ENCODE data around the gene PCBP4. TPM values are rescaled to one million over a fixed set of nuclear protein-coding genes. Genes with fewer than 3 reads are reported as not detected.

PCBP4 gene
- total RNA-seq, 1 experiment from 2014 or later, result 26.4 TPM

GRCh38 chr3:51998774-51999173 is 31.5 kb upstream of the PCBP4 start:
- peaks cover 24% of the 10 kb centered on the region for H3K36me3 Mint-ChIP-seq (ENCODE audit: insufficient read depth, unreplicated experiment)
- ChIA-PET CTCF (interaction anchor here (0.6 to 2.3 kb wide), 10 partner anchors 17 to 429 kb away, joined by 3 to 18 read pairs (median 4); partner anchors contain the start of gene RRP9), POLR2A (interaction anchor here (0.6 to 1.9 kb wide), 4 partner anchors 55 to 280 kb away, joined by 3 to 10 read pairs (median 6); partner anchors contain the start of genes PARP3, RRP9 and WDR82)
- no peaks in the 10 kb centered on the region for H3K27me3 Mint-ChIP-seq (ENCODE audit: insufficient read depth, unreplicated experiment)
- H3K27ac Mint-ChIP-seq (ENCODE audit: low read depth, unreplicated experiment), result no peak overlapping the region
- no TSS peak for BruUV-seq (replicated peaks)
- H3K9me3 Mint-ChIP-seq (ENCODE audit: unreplicated experiment), result no peaks in the 10 kb centered on the region
- no peak for DNase-seq (ENCODE audit: unreplicated experiment)
- intact Hi-C loops (cut with micrococcal nuclease), result no loop called here
- H3K4me1 Mint-ChIP-seq (ENCODE audit: insufficient read depth, unreplicated experiment), result peaks cover 8% of the 10 kb centered on the region
- TF ChIP-seq CTCF (IDR thresholded peaks at IDR 0.05; ENCODE audit: unreplicated experiment), result no peak
- no peak overlapping the region for H3K4me3 Mint-ChIP-seq (ENCODE audit: unreplicated experiment)

- DNase-seq (ENCODE audit: unreplicated experiment), result peak; percentile 64
- ChIA-PET CTCF (interaction anchor here (0.6 to 2.3 kb wide), 11 partner anchors 16 to 430 kb away, joined by 3 to 18 read pairs (median 4); partner anchors contain the start of gene DUSP7), POLR2A (interaction anchor here (0.6 to 1.9 kb wide), 7 partner anchors 15 to 281 kb away, joined by 3 to 10 read pairs (median 3); partner anchors contain the start of genes PARP3, RRP9 and WDR82)
- H3K4me1 Mint-ChIP-seq (ENCODE audit: insufficient read depth, unreplicated experiment), result peaks cover 8% of the 10 kb centered on the region
- TF ChIP-seq CTCF (IDR thresholded peaks at IDR 0.05; ENCODE audit: unreplicated experiment), result no peak
- no peaks in the 10 kb centered on the region for H3K9me3 Mint-ChIP-seq (ENCODE audit: unreplicated experiment)
- H3K4me3 Mint-ChIP-seq (ENCODE audit: unreplicated experiment), result no peak overlapping the region
- BruUV-seq (replicated peaks), result no TSS peak
- H3K27ac Mint-ChIP-seq (ENCODE audit: low read depth, unreplicated experiment), result no peak overlapping the region
- no peaks in the 10 kb centered on the region for H3K27me3 Mint-ChIP-seq (ENCODE audit: insufficient read depth, unreplicated experiment)
- peaks cover 31% of the 10 kb centered on the region for H3K36me3 Mint-ChIP-seq (ENCODE audit: insufficient read depth, unreplicated experiment)
- intact Hi-C loops (cut with micrococcal nuclease), result no loop called here
Measured at GRCh38 chr3:51997935-51998596, 30.8 kb upstream of the PCBP4 start.

GRCh38 chr3:51997172-51997571 is 29.9 kb upstream of the PCBP4 start:
- Mint-ChIP-seq H3K27ac (ENCODE audit: low read depth, unreplicated experiment) (no peak overlapping the region), H3K4me1 (ENCODE audit: insufficient read depth, unreplicated experiment) (peaks cover 8% of the 10 kb centered on the region), H3K9me3 (ENCODE audit: unreplicated experiment) (no peaks in the 10 kb centered on the region), H3K36me3 (ENCODE audit: insufficient read depth, unreplicated experiment) (peaks cover 40% of the 10 kb centered on the region), H3K4me3 (ENCODE audit: unreplicated experiment) (no peak overlapping the region), H3K27me3 (ENCODE audit: insufficient read depth, unreplicated experiment) (no peaks in the 10 kb centered on the region)
- no peak for DNase-seq (ENCODE audit: unreplicated experiment)
- ChIA-PET POLR2A (interaction anchor here (1.0 to 1.9 kb wide), 6 partner anchors 14 to 158 kb away, joined by 3 to 10 read pairs (median 4); partner anchors contain the start of genes PARP3 and RRP9), CTCF (interaction anchor here (0.6 to 2.3 kb wide), 4 partner anchors 15 to 239 kb away, joined by 3 to 18 read pairs (median 5); partner anchors contain the start of gene DUSP7)
- no peak for TF ChIP-seq CTCF (IDR thresholded peaks at IDR 0.05; ENCODE audit: unreplicated experiment)
- no TSS peak for BruUV-seq (replicated peaks)
- intact Hi-C loops (cut with micrococcal nuclease), result no loop called here
